ENCODE measurements around the gene NPAS1.

NPAS1 gene

GRCh38 chr19:47026156-47026555 lies 6.5 kb downstream of the NPAS1 start:
- no peaks in the 10 kb centered on the region for H3K36me3 ChIP-seq (ENCODE audit: control insufficient read depth, insufficient read depth, low read length)
- no peak overlapping the region for H3K4me3 ChIP-seq (ENCODE audit: low read length)
- H3K9ac ChIP-seq (ENCODE audit: low read length): no peak overlapping the region
- H3K4me1 ChIP-seq (ENCODE audit: control insufficient read depth, insufficient read depth, low read length): peaks cover 5% of the 10 kb centered on the region
- H3K27me3 ChIP-seq (ENCODE audit: control insufficient read depth, insufficient read depth, low read length): peaks cover 60% of the 10 kb centered on the region
- no peaks in the 10 kb centered on the region for H3K9me3 ChIP-seq (ENCODE audit: control insufficient read depth, low read length)

GRCh38 chr19:47026889-47027288 lies 7.3 kb downstream of the NPAS1 start:
- peaks cover 52% of the 10 kb centered on the region for H3K27me3 ChIP-seq (ENCODE audit: control insufficient read depth, insufficient read depth, low read length)
- H3K36me3 ChIP-seq (ENCODE audit: control insufficient read depth, insufficient read depth, low read length): no peaks in the 10 kb centered on the region
- no peak overlapping the region for H3K9ac ChIP-seq (ENCODE audit: low read length)
- H3K4me1 ChIP-seq (ENCODE audit: control insufficient read depth, insufficient read depth, low read length): peaks cover under 1% of the 10 kb centered on the region
- no peak overlapping the region for H3K4me3 ChIP-seq (ENCODE audit: low read length)
- no peaks in the 10 kb centered on the region for H3K9me3 ChIP-seq (ENCODE audit: control insufficient read depth, low read length)

- Histone ChIP-seq H3K9me3 (ENCODE audit: control insufficient read depth, low read length) (no peaks in the 10 kb centered on the region), H3K4me3 (ENCODE audit: low read length) (no peak overlapping the region), H3K27me3 (ENCODE audit: control insufficient read depth, insufficient read depth, low read length) (peaks cover 47% of the 10 kb centered on the region), H3K36me3 (ENCODE audit: control insufficient read depth, insufficient read depth, low read length) (no peaks in the 10 kb centered on the region), H3K9ac (ENCODE audit: low read length) (no peak overlapping the region), H3K4me1 (ENCODE audit: control insufficient read depth, insufficient read depth, low read length) (peaks cover 6% of the 10 kb centered on the region)
Measured at GRCh38 chr19:47027586-47028088, 8.0 kb downstream of the NPAS1 start.

GRCh38 chr19:47028195-47028601 lies 8.6 kb downstream of the NPAS1 start:
- H3K9me3 ChIP-seq (ENCODE audit: control insufficient read depth, low read length): no peaks in the 10 kb centered on the region
- no peak overlapping the region for H3K9ac ChIP-seq (ENCODE audit: low read length)
- H3K4me3 ChIP-seq (ENCODE audit: low read length): no peak overlapping the region
- H3K36me3 ChIP-seq (ENCODE audit: control insufficient read depth, insufficient read depth, low read length): no peaks in the 10 kb centered on the region
- peaks cover 41% of the 10 kb centered on the region for H3K27me3 ChIP-seq (ENCODE audit: control insufficient read depth, insufficient read depth, low read length)
- H3K4me1 ChIP-seq (ENCODE audit: control insufficient read depth, insufficient read depth, low read length): peaks cover 6% of the 10 kb centered on the region

GRCh38 chr19:47032171-47032811 lies 12.7 kb downstream of the NPAS1 start:
- H3K4me1 ChIP-seq (ENCODE audit: control insufficient read depth, insufficient read depth, low read length): peaks cover 34% of the 10 kb centered on the region
- no peaks in the 10 kb centered on the region for H3K9me3 ChIP-seq (ENCODE audit: control insufficient read depth, low read length)
- H3K36me3 ChIP-seq (ENCODE audit: control insufficient read depth, insufficient read depth, low read length): no peaks in the 10 kb centered on the region
- no peak overlapping the region for H3K4me3 ChIP-seq (ENCODE audit: low read length)
- H3K27me3 ChIP-seq (ENCODE audit: control insufficient read depth, insufficient read depth, low read length): peaks cover 15% of the 10 kb centered on the region
- H3K9ac ChIP-seq (ENCODE audit: low read length): no peak overlapping the region

GRCh38 chr19:47035127-47036096 lies 15.8 kb downstream of the NPAS1 start:
- Histone ChIP-seq H3K9me3 (ENCODE audit: control insufficient read depth, low read length) (no peaks in the 10 kb centered on the region), H3K36me3 (ENCODE audit: control insufficient read depth, insufficient read depth, low read length) (no peaks in the 10 kb centered on the region), H3K9ac (ENCODE audit: low read length) (peak overlapping the region; percentile 91)

GRCh38 chr19:47036097-47036651 lies 16.5 kb downstream of the NPAS1 start:
- no peaks in the 10 kb centered on the region for H3K9me3 ChIP-seq (ENCODE audit: control insufficient read depth, low read length)
- peaks cover 34% of the 10 kb centered on the region for H3K4me1 ChIP-seq (ENCODE audit: control insufficient read depth, insufficient read depth, low read length)
- peak overlapping the region; percentile 91 for H3K9ac ChIP-seq (ENCODE audit: low read length)
- H3K36me3 ChIP-seq (ENCODE audit: control insufficient read depth, insufficient read depth, low read length): no peaks in the 10 kb centered on the region
- peak overlapping the region; percentile 80 for H3K4me3 ChIP-seq (ENCODE audit: low read length)
- H3K27me3 ChIP-seq (ENCODE audit: control insufficient read depth, insufficient read depth, low read length): no peaks in the 10 kb centered on the region

More at GRCh38 chr19:47035127-47036096, 15.8 kb downstream of the NPAS1 start:
- H3K4me3 ChIP-seq (ENCODE audit: low read length): peak overlapping the region; percentile 80
- no peaks in the 10 kb centered on the region for H3K27me3 ChIP-seq (ENCODE audit: control insufficient read depth, insufficient read depth, low read length)
- H3K4me1 ChIP-seq (ENCODE audit: control insufficient read depth, insufficient read depth, low read length): peaks cover 34% of the 10 kb centered on the region

GRCh38 chr19:47037766-47038165 lies 18.1 kb downstream of the NPAS1 start:
- H3K9me3 ChIP-seq (ENCODE audit: control insufficient read depth, low read length): no peaks in the 10 kb centered on the region
- no peak overlapping the region for H3K9ac ChIP-seq (ENCODE audit: low read length)
- H3K4me1 ChIP-seq (ENCODE audit: control insufficient read depth, insufficient read depth, low read length): peaks cover 28% of the 10 kb centered on the region
- no peak overlapping the region for H3K4me3 ChIP-seq (ENCODE audit: low read length)
- no peaks in the 10 kb centered on the region for H3K36me3 ChIP-seq (ENCODE audit: control insufficient read depth, insufficient read depth, low read length)
- no peaks in the 10 kb centered on the region for H3K27me3 ChIP-seq (ENCODE audit: control insufficient read depth, insufficient read depth, low read length)

- H3K4me3 ChIP-seq (ENCODE audit: low read length): no peak overlapping the region
- H3K9me3 ChIP-seq (ENCODE audit: control insufficient read depth, low read length): no peaks in the 10 kb centered on the region
- H3K9ac ChIP-seq (ENCODE audit: low read length): no peak overlapping the region
- no peaks in the 10 kb centered on the region for H3K27me3 ChIP-seq (ENCODE audit: control insufficient read depth, insufficient read depth, low read length)
- H3K36me3 ChIP-seq (ENCODE audit: control insufficient read depth, insufficient read depth, low read length): no peaks in the 10 kb centered on the region
- peaks cover 21% of the 10 kb centered on the region for H3K4me1 ChIP-seq (ENCODE audit: control insufficient read depth, insufficient read depth, low read length)
Measured at GRCh38 chr19:47039239-47039874, 19.7 kb downstream of the NPAS1 start.

GRCh38 chr19:47040869-47041268 lies 21.2 kb downstream of the NPAS1 start:
- Histone ChIP-seq H3K4me3 (ENCODE audit: low read length) (no peak overlapping the region), H3K9ac (ENCODE audit: low read length) (no peak overlapping the region), H3K36me3 (ENCODE audit: control insufficient read depth, insufficient read depth, low read length) (no peaks in the 10 kb centered on the region), H3K27me3 (ENCODE audit: control insufficient read depth, insufficient read depth, low read length) (no peaks in the 10 kb centered on the region), H3K9me3 (ENCODE audit: control insufficient read depth, low read length) (no peaks in the 10 kb centered on the region), H3K4me1 (ENCODE audit: control insufficient read depth, insufficient read depth, low read length) (peaks cover 8% of the 10 kb centered on the region)

- no peak overlapping the region for H3K4me3 ChIP-seq (ENCODE audit: low read length)
- no peaks in the 10 kb centered on the region for H3K36me3 ChIP-seq (ENCODE audit: control insufficient read depth, insufficient read depth, low read length)
- no peaks in the 10 kb centered on the region for H3K27me3 ChIP-seq (ENCODE audit: control insufficient read depth, insufficient read depth, low read length)
- H3K4me1 ChIP-seq (ENCODE audit: control insufficient read depth, insufficient read depth, low read length): peaks cover 7% of the 10 kb centered on the region
- no peak overlapping the region for H3K9ac ChIP-seq (ENCODE audit: low read length)
- no peaks in the 10 kb centered on the region for H3K9me3 ChIP-seq (ENCODE audit: control insufficient read depth, low read length)
Measured at GRCh38 chr19:47044946-47045866, 25.6 kb downstream of the NPAS1 start.
